HG02943 (cell line): ENCODE results near the gene CES5A.
"Not testable (repeated sequence)": the region's sequence is repeated elsewhere in the genome, so short reads cannot be mapped to it uniquely, and the experiment has no call there.

Experiments
- ATAC-seq: cut with Tn5 transposase; IDR thresholded peaks from one replicate; pipeline ENCODE4 v1.9.1; 2021; ENCODE audit warnings: mild to moderate bottlenecking, low read depth, moderate library complexity; ENCODE audit not compliant: unreplicated experiment

The CES5A gene

DNA sequence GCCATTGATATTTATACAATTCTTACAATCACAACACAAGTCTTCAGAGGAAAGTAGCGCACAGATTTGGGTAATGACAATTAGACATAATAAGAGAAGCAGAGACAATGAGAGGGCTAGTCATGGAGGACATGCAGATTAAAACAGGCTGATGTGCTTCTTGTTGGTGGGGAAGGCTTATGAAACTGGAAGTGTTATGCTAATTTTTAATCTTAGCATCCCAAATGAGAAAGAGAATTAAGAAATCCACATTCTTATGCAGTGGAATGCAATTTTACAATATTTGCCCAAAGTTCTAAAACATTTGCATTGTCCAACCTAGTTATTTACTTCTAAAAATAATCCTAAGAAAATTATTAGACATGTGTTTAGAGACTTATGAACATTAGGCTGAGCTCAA is 66.9 kb downstream of the CES5A start:
- ATAC-seq: not testable (repeated sequence)

DNA sequence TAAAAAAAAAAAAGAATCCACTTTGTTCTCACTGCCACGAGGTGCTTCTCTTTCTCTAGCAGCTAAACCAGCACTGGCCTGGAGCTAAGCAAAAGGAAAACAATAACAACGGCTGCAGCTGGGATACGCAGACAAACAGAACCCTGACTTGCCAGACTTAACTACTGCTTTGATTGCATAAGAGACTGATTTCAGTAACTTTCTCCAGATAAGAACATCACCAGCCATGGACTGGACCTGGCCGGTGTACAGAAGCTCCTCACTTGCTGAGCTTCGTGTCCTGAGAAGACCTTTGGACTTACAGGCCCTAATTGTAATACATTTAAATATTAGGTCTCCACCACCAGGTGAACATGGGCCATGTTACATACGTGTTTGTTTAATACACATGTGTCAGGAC is 70.1 kb downstream of the CES5A start:
- ATAC-seq: not testable (repeated sequence)

DNA sequence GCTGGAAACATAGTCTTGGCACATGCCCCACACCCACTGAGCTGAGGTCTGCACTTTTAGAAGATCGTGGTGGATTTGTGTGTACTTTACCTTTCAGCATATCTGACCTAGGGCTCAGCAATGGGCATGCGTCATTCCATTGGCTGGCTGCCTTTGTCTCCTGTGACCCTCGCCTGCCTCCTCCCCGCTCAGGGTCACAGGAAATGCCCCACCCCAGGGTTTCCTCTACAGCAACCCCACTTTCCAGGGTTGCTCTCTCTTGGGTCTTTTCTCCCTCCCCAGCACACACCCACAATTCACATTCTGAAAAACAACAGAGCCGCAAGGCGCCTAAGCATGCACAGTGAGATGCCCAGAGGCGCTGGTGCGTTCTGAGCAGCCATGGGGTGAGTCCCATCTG is 71.5 kb downstream of the CES5A start:
- not testable (repeated sequence) for ATAC-seq
